Panc1 (cell line): ENCODE results near the gene NBL1. TPM values are rescaled to one million over a fixed set of nuclear protein-coding genes. Genes with fewer than 3 reads are reported as not detected.

Experiments
- ATAC-seq: fragments of 200-7000 bp; cut with Tn5 transposase; 2 replicates; pipeline ENCODE4 v1.9.1; 2020; ENCODE audit warnings: mild to moderate bottlenecking, moderate library complexity
- BruUV-seq: library from RNA; stranded (reverse); fragments of 400-500 nt; replicated peaks from 2 replicates; lab custom pipeline; 2021; lab: Mats Ljungman, UMichigan
- CTCF ChIA-PET: fragments of 300-600 bp; sonication (Branson Sonifier 250); formaldehyde crosslinking; loops from one replicate; lab custom pipeline; 2022; ENCODE audit warnings: antibody characterized with exemption; lab: Charles Lee
- POLR2A ChIA-PET: fragments of 300-600 bp; sonication (Branson Sonifier 250); formaldehyde crosslinking; loops from one replicate; lab custom pipeline; 2022; ENCODE audit warnings: antibody characterized with exemption; lab: Charles Lee
- DNase-seq: peaks from one replicate; pipeline ENCODE4 v3.0.0-alpha.2; 2010; ENCODE audit warnings: low read depth, low spot score
- H3K27ac ChIP-seq: 2 replicates; pipeline ENCODE4 v1.5.1; 2011; ENCODE audit warnings: mild to moderate bottlenecking, low read length, inconsistent platforms
- H3K27me3 ChIP-seq: fragments of 200-500 bp; sonication (Bioruptor generic); 2 replicates; pipeline ENCODE4 v1.6.0; 2014; ENCODE audit warnings: low read length, inconsistent platforms; ENCODE audit not compliant: control insufficient read depth, insufficient read depth
- H3K36me3 ChIP-seq: fragments of 200-500 bp; sonication (Bioruptor generic); 2 replicates; pipeline ENCODE4 v1.5.1; 2014; ENCODE audit warnings: inconsistent platforms, mild to moderate bottlenecking, low read length, moderate library complexity; ENCODE audit not compliant: control insufficient read depth, insufficient read depth
- H3K4me1 ChIP-seq: 2 replicates; pipeline ENCODE4 v1.5.1; 2011; ENCODE audit warnings: inconsistent platforms, mild to moderate bottlenecking, low read length, moderate library complexity; ENCODE audit not compliant: control insufficient read depth, insufficient read depth
- H3K4me3 ChIP-seq, 2 experiments: 2 replicates each; pipeline ENCODE4 v1.5.1; 2011 to 2012; ENCODE audit warnings: low read depth in 2 of 2, low read length in 2 of 2, mild to moderate bottlenecking in 2 of 2, inconsistent platforms in 1 of 2, moderate library complexity in 1 of 2
- H3K9me3 ChIP-seq: fragments of 200-500 bp; sonication (Bioruptor generic); 2 replicates; pipeline ENCODE4 v1.5.1; 2014; ENCODE audit warnings: low read depth, mild to moderate bottlenecking, inconsistent platforms, low read length, moderate library complexity; ENCODE audit not compliant: control insufficient read depth, insufficient read depth
- POLR2AphosphoS5 ChIP-seq: IDR thresholded peaks from 2 replicates; pipeline ENCODE4 v1.6.1; 2012; ENCODE audit warnings: mild to moderate bottlenecking, low read depth, low read length, moderate library complexity
- REST ChIP-seq, 2 experiments: IDR thresholded peaks; 2 replicates each; pipeline ENCODE4 v1.6.1; 2011 to 2012; ENCODE audit warnings: low read depth in 2 of 2, control low read depth in 1 of 2, low read length in 1 of 2, mild to moderate bottlenecking in 1 of 2, moderate library complexity in 1 of 2; ENCODE audit not compliant: insufficient read depth in 1 of 2
- SIN3A ChIP-seq: IDR thresholded peaks from 2 replicates; pipeline ENCODE4 v1.6.1; 2012; ENCODE audit warnings: low read depth, mild to moderate bottlenecking, low read length, moderate library complexity, borderline replicate concordance; ENCODE audit not compliant: insufficient read depth
- TCF7L2 ChIP-seq: IDR thresholded peaks from 2 replicates; pipeline ENCODE4 v1.6.1; 2011; ENCODE audit warnings: mild to moderate bottlenecking, low read depth, low read length, inconsistent platforms
- in situ Hi-C: cut with HindIII; loops from 2 replicates; pipeline ENCODE4 v1.10.0; 2016; ENCODE audit warnings: low sequenced_read_pairs, low pct_unique_long_range_greater_than_20kb
- intact Hi-C: fragments of 100-400 bp; cut with micrococcal nuclease; formaldehyde crosslinking; loops from one replicate; pipeline ENCODE4 v1.10.0; 2022; ENCODE audit not compliant: unreplicated experiment
- total RNA-seq: library from RNA; stranded (reverse); gene quantifications from one replicate; pipeline ENCODE4 v1.2.1, GENCODE V29; 2021; ENCODE audit not compliant: unreplicated experiment
- TF ChIP-seq, protein P1 (sequence below): fragments of 450-650 bp; IDR thresholded peaks from 2 replicates; pipeline ENCODE4 v1.5.1; 2017; ENCODE audit warnings: mild to moderate bottlenecking

NBL1 gene
- total RNA-seq, 1 experiment from 2014 or later, result 191 TPM

DNA sequence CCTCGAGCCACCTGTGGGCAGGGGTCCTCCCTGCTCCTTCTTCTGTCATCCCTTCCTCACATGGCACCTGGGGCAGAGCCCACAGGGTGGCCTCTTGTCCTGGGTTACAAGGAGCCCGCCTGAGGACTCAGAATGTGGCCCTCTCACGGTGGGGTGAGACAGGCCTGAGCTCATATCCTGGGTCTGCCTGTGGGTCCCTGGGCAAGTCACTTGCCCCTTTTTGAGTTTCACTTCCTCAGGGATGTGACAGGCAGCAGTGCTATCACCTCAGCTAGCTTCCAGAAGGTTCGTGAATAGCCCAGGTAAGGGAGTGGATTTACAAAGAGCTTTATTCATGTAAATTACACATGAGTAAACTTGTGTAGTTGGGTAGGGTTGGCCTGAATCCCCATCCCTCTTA lies 54.1 kb downstream of the NBL1 start:
- ChIA-PET POLR2A (no interaction called here), CTCF (no interaction called here)
- in situ Hi-C loops, result no loop called here
- DNase-seq (no peak), ATAC-seq (no peak)
- TF ChIP-seq REST (IDR thresholded peaks at IDR 0.05; ENCODE audit: insufficient read depth in 1 of 2, low read depth in 2 of 2, low read length in 1 of 2), result no peak
- TF ChIP-seq, protein P1, sequence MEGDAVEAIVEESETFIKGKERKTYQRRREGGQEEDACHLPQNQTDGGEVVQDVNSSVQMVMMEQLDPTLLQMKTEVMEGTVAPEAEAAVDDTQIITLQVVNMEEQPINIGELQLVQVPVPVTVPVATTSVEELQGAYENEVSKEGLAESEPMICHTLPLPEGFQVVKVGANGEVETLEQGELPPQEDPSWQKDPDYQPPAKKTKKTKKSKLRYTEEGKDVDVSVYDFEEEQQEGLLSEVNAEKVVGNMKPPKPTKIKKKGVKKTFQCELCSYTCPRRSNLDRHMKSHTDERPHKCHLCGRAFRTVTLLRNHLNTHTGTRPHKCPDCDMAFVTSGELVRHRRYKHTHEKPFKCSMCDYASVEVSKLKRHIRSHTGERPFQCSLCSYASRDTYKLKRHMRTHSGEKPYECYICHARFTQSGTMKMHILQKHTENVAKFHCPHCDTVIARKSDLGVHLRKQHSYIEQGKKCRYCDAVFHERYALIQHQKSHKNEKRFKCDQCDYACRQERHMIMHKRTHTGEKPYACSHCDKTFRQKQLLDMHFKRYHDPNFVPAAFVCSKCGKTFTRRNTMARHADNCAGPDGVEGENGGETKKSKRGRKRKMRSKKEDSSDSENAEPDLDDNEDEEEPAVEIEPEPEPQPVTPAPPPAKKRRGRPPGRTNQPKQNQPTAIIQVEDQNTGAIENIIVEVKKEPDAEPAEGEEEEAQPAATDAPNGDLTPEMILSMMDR, result no peak
- TF ChIP-seq TCF7L2, result no peak
- TF ChIP-seq SIN3A, result no peak
- no peak for TF ChIP-seq POLR2AphosphoS5
- Histone ChIP-seq H3K9me3 (no peaks in the 10 kb centered on the region), H3K4me1 (no peaks in the 10 kb centered on the region), H3K36me3 (no peaks in the 10 kb centered on the region), H3K27me3 (no peaks in the 10 kb centered on the region), H3K4me3 (no peak overlapping the region), H3K27ac (no peak overlapping the region)
- BruUV-seq, result no TSS peak
- intact Hi-C loops, result no loop called here

DNA sequence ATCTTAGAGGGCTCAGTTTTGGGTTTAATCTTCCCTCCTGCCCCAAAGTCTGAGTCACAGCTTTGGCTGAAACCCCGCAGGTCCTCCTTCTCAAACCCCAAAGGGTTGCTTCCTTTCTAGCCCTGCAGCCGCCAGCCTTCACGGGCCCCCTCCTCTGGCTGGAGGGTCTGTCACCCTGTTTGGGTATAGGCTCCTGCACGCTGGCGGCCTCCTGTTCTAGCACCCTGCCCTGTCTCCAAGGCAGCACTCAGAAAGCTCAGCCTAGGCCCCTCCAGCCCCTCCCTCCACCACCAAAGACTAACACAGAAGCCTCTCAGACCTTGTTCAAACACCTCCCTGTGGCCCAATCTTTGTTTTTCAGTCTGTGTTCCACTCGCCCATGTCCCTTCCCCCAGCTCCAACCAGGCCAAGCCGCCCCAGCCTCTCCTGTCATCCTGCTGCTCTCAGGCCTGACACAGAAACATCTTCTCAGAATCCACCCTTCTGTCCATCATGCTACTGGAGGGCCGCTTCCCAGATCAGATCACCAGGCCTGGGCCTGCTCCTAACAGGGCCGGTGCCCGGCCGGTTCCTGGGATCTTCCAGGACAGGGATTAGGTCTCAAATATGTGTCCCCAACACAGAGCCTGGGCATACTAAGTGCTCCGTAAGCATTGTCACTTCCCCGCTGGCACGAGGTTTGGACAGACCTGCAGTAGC lies 56.1 kb downstream of the NBL1 start:
- Histone ChIP-seq H3K27ac (no peak overlapping the region), H3K36me3 (no peaks in the 10 kb centered on the region), H3K4me3 (no peak overlapping the region), H3K9me3 (no peaks in the 10 kb centered on the region), H3K4me1 (no peaks in the 10 kb centered on the region), H3K27me3 (no peaks in the 10 kb centered on the region)
- POLR2A ChIA-PET, result no interaction called here
- BruUV-seq, result no TSS peak
- intact Hi-C loops (no loop called here), in situ Hi-C loops (no loop called here)
- DNase-seq (no peak), ATAC-seq (no peak)
- TF ChIP-seq, protein P1, result no peak
- TF ChIP-seq REST (IDR thresholded peaks at IDR 0.05; ENCODE audit: insufficient read depth in 1 of 2, low read depth in 2 of 2, low read length in 1 of 2) (no peak), TCF7L2 (no peak), POLR2AphosphoS5 (no peak), SIN3A (no peak)
- CTCF ChIA-PET, result no interaction called here
